COLO668 (cell line): ENCODE measurements around the gene RPL22.
A peak's percentile ranks its signal among the peaks of the same experiment; 100 is the strongest.

Experiments used
- DNase-seq: peaks from one replicate; lab custom pipeline; 2025; ENCODE audit not compliant: unreplicated experiment; lab: John Stamatoyannopoulos, UW

Gene RPL22

DNA sequence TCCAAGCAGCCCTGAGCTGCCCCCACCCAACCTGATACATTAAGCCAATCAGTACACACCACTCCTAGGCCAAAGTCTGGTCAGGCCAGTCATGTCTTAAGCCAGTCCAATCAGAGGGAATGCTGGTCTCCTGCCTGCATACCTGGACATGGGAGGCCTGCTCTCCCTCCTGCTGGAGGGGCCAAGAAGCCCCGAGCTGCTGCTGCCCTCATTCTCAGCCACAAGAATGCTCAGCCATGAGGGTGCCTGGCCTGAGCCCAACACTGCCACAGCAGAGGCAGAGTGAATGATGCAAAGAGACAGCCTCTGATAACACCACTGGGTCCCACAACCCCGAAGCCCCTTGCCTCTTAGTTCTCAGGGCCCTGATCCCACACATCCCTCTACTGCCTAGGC, 42.3 kb downstream of the RPL22 start:
- DNase-seq: no peak

DNA sequence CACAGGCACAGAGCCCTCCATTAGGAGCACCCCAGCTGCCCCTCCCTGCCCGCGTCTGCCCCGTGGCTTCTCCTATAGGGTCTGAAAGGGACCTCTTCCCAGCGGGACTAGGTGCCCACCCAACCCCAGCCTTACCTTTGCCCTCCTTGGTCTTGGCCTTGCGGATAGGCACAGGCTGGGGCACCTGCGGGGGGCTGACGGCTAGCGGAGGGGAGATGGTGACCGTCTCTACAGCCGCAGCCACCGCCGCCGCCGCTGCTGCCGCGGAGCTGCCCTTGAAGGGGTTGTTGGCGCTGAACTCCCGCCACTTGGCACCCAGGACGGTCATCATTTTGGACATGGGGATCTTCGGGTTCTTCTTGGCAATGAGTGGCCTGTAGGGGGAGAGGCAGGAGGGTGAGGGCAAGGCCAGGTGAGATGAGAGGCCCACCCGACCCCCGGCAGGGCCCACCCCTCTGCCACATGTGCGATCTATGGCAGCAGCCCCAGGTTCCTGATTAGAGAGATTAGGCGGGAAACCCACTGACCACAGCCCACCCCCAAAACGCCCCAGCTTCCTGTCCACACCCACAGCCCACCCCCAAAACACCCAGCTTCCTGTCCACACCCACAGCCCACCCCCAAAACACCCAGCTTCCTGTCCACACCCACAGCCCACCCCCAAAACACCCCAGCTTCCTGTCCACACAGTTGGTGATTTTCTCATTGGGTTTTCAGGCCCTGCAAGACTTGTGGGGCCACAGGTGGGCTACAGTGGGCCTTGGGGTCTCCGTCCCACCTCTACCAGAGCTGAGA, 44.7 kb downstream of the RPL22 start:
- no peak for DNase-seq

DNA sequence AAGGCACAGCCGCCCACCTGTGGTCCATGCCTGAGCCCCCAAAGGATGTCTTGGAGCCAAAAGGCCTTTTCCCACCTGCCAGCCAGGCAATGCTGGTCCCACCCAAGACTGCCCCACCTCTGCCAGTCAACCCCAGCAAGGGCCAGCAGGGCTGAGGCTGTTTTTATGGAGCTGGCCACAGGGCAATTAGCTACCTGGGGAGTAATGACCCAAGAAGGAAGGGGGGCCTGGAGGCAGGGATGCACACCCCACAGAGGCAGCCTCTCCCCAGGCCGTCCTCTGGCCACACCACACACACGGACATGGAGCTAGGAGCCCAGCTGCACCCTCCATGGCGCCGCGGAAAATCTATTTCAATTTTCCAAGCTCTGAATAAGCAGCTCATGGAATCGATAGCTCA, 46.5 kb downstream of the RPL22 start:
- no peak for DNase-seq

DNA sequence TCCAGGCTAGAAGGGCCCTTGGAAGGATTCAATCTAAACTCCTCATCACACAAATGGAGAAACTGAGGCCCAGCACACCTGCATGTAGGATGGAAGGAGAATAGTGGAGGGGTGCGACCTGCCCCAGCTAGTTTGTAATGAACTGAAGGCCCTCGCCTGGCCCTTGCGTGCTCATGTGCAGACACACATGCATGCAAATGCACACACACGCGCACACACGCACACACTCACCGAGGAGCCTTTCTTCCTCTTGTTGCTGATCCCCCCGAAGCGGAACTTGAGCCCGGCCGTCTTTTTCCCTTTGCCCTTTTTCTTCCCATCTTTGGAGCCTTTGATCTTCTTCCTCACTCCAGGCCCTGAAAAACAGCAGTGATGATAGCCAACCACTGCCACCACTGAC, 47.2 kb downstream of the RPL22 start:
- no peak for DNase-seq

DNA sequence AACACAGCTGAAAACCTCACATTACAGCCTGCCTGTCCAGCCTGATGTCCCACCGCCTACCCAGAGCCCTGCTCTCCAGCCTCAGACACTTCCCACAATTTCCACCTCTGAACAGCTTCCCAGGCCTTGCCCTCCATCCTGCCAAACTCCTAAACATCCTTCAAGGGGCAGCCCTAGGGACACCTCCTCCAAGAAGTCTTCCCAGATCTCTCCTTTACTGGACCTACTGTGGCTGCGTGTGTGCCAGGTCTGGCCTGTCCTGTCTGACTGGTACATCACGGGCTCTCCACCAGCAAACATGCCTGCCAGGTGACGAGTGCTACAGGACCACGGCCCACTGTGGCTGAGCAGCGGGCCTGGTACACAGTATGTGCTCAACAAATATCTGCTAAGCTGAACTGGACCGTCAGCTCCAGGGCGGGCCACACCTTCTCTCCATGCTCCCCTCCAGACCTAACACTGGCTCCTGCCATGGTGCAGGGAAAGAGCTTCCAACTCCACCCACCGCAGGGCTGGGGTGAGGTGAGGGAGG, 48.0 kb downstream of the RPL22 start:
- no peak for DNase-seq

DNA sequence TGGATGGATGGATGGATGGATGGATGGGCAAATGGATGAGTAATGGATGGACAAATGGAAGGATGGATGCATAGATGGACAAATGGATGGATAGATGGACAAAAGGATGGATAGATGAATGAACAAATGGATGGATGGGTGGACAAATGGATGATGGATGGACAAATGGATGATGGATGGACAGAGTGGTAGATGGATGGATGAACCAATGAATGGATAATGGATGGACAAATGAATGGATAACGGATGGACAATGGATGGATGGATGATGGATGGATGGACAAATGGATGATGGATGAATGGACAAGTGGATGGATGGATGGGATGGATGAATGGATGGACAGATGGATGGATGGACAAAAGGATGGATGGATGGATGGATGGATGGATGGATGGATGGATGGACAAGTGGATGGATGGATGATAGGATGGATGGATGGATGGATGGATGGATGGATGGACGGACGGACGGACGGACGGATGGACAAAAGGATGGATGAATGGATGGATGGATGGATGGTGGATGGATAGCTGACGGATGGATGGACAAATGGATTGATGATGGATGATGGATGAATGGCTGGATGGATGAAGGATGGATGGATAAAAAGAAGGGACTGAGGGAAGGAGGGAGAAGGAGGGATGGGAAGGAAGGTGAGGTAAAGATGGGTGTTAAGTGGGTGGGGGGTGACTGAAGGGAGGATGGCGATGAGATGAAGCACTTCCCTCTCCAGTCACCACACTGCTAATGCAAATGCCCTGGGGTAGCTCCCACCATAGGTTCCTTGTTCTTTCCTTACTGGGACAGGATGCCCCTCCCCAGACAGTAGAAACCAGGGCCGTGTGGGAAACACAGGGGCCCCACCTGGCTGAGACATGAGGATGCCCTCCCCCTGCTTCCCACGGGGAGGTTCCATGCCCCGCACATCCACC, 49.1 kb downstream of the RPL22 start:
- no peak for DNase-seq

DNA sequence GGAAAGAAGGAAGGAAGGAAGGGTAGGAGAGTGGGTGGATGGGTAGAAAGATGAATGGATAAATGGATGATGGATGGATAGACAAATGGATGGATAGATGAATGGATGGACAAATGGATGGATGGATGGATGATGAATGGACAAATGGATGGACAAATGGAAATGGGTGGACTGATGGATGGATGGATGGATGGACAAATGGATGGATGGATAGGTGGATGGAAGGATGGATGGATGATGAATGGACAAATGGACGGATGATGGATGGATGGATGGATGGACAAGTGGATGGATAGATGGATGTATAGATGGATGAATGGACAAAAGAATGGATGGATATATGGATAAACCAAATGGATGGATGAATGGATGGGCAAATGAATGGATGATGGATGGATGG, 49.8 kb downstream of the RPL22 start:
- no peak for DNase-seq

DNA sequence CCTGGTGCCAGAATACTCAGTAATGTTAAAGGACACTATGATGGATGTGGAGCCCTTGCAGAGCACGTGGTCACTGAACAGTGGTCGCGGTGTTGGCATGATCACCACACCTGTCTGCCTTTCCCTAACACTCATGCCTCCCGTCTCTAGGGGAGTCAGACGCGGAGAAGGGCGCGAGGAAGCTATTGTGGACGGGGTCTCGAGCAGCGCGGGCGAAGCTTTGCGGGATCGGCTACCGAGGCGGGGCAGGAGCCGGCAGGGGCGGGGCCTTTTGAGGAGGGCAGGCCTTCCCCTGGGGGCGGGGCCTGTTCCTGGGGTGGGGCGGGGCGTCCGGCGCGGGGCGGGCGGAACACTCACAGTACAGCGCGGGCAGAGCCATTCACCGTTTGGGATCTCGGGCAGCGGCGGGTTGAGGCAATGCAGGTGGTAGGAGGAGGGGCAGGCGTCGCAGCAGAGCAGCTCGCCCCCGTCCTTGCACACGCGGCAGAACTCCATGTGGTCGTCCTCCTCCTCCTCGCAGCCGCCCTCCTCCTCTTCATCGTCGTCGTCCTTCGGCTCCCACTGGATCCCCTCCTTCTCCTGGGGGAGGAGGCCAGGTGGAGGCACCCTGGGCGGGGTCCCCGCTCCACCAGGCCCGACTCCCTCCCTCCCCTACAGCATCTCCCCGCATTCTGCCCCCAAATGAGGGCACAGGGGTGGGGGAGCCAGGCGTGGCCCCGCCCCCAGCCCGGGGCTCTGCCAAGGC, 50.7 kb downstream of the RPL22 start:
- no peak for DNase-seq

DNA sequence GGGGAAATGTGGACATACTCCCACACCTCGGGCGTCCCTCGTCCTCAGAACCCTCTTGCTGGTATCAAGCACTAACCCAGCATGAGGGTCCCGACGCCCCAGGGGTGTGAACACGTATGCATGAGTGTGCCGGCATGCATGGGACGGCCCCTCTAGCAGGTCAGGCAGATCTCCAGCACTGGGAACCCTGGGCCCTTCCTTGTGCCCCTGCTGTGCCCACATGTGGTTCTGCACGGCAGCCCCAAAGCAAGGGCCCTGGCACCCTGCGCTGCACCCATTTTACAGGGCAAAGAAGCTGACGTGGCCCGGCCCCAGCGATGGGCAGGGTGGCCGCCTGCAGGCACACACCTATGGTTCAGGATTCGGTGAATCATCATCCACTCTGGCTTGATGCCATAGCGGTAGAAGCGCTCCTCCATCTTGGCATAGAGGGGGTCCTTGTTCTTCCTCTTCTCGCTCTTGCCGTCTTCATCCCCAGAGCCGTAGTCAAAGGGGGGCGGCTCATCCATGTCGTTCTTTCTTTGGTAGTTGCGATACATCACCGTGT, 53.5 kb downstream of the RPL22 start:
- DNase-seq: no peak

DNA sequence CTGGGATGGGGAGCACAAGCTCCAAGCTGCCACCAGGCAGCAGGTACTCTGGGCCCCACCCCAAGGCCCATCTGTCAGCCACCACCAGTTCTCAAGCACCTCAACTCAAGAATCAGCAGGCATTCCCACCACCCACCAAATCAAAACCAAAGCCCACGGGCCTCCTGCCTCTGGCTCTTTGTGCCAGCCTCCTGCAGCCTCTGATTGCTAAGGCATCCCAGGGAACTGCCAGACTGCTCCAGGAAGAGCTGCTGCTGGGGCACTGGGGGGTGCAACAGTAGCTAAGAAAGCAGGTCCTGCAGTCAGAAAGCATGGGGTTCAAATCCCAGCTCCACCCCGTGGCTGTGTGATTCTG, 54.0 kb downstream of the RPL22 start:
- no peak for DNase-seq

DNA sequence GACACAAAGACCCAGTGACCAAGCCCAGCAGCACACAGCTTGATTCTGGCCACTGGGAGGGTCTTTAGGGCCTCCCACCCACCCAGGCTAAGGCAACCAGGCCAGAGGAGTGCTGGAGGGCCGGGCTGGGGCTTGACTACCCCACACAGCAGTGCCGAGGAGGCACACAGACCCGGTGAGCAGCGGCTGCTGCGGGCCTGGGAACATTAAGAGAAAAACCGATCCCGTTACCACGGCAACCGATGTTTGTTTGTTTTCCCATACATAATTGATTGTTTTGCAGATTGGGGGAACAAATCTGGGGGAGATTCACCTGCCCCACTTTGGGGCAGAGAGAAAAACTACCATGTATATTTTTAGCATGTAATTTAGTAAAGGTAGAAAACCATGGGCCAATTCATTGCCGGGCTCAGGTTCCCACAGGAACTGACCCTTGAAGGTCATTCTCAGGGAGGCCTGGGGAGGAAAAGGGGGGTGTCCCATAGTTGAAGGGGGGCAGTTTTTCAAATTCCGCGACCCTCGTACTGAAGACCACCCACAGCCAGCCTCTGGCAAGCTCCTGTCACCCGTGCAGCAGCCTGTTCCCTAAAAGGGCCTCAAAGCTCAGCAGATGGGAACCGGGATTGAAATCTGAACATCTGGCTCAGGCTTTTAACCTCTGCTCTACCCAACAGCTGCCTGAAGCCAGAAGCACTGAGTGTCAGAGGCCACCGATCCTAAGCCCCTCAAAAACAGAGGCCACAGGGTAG, 54.6 kb downstream of the RPL22 start:
- DNase-seq: no peak

DNA sequence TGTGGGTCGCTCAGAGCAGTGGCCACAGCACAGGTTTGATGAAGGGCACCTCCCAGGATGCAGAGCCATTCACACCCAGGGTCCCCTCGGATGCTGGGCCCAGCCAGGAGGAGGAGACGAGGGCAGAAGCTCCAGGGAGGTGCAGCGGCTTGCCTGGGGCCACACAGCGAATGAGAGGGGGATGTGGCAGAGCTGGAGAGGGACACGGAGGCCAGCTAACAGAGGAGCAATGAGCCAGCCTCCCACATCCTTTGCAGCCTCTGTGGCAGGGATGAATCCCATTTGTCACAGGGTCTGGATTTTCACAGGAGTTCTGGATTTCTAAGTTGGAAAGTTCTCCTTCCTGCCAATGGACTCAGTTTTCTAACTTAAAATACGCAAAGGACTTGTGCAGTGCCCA, 55.2 kb downstream of the RPL22 start:
- DNase-seq: no peak

DNA sequence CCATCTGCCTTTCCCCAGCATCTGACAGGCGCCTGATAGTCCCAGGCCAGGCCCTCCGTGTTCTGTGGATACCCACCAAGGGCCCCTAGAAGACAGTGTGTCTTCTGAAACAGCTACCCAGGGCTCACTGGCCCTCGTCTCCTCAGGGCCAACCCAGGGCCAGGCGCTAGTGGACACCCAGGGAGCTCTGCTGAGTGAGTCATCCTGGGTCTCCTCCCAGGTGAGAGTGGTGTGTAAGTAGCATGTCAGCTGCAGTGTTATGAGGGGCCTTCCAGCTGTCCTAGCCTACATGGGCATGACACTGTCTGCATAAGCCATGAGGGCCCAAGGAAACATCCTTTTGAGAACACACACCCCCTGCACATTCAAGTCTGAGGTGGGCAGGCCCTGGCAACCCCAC, 56.0 kb downstream of the RPL22 start:
- no peak for DNase-seq

DNA sequence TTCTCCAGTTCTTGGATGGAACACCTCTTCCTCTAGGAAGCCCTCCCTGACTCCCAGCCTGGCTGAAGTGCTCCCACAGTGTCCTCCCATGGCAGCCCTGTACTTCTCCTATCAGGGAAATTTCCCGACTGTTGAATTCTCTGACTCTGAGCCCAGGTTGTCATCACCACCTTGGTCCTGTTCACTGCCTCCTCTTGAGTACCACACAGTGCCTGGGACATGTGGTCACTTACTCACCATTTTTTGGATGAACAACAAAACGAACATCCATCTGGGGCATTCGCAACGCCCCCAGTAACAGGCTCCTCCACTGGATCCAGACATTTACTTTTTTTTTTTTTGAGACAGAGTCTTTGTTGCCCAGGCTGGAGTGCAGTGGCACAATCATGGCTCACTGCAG, 56.7 kb downstream of the RPL22 start:
- DNase-seq: no peak

DNA sequence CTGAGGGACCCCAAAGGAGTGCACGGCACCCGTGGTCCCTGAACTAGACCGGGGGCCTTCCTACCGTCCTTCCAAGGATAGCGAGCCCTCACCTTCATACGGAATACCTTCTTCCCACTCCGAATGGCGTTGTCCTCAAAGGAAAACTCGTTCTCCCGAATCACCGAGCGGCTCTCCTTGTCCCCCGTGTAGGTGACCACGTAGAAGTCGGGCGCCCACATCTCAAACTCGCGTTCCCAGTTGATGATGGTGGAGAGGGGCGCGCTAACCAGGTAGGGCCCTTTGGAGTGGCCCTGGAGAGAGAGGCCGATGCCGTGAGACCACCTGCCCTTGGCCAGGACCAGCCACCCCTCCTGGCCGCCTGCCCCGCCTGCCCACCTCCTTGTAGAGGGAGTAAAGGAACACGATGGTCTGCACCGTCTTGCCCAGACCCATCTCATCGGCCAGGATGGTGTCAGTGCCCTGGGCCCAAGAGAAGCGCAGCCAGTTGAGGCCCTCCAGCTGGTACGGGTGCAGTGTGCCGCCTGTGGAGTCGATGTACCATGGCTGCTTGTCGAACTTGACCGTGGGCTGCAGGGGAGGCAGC, 57.3 kb downstream of the RPL22 start:
- no peak for DNase-seq

DNA sequence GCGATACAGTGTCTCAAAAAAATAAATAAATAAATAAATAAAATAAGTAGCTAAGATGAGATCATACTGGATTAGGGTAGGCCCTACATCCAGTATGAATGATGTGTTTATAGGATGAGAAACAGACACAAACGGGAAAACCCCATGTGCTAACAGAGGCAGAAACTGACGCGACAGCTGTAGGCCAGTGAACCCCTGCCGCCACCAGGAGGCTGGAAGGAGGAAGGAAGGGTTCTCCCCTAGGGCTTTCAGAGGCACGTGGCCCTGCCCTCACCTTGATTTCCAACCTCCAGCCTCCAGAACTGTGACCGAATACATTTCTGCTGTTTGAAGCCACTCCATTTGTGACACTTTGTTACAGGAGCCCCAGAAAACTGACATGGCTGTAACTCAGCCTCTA, 57.8 kb downstream of the RPL22 start:
- DNase-seq: peak; percentile 55

DNA sequence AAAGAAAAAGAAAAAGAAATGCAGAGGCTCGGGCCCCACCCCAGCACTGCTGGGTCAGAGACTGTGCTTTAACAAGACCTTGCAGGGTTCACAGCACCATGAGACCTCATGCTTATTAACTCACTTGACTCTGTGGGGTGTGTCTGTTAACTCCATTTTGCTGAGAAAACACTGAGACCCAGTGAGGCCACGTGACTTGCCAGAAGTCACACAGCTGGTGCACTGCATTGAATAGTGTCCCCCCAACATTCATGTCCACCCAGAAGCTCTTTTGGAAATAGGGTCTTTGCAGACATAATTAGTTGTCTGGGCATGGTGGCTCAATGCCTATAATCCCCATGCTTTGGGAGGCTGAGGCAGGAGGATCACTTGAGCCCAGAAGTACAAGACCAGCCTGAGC, 59.0 kb downstream of the RPL22 start:
- DNase-seq: no peak

DNA sequence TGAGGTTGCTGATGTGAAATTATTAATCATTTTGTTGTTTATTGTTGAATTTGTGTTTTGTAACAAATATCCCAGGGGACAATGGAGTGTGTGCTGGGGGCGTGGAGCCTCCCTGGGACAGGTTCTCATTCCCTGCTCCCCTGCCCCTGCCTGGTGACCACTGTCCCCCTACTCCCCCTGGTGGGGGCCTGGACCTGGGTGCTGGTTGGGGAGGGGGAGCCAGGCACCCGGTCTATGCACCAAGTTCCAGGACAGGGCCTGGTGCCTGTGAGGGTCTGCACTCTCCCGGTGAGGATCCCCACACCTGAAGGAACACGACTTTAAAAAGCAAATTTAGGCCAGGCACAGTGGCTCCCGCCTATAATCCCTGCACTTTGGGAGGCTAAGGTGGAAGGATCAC, 61.6 kb downstream of the RPL22 start:
- no peak for DNase-seq

DNA sequence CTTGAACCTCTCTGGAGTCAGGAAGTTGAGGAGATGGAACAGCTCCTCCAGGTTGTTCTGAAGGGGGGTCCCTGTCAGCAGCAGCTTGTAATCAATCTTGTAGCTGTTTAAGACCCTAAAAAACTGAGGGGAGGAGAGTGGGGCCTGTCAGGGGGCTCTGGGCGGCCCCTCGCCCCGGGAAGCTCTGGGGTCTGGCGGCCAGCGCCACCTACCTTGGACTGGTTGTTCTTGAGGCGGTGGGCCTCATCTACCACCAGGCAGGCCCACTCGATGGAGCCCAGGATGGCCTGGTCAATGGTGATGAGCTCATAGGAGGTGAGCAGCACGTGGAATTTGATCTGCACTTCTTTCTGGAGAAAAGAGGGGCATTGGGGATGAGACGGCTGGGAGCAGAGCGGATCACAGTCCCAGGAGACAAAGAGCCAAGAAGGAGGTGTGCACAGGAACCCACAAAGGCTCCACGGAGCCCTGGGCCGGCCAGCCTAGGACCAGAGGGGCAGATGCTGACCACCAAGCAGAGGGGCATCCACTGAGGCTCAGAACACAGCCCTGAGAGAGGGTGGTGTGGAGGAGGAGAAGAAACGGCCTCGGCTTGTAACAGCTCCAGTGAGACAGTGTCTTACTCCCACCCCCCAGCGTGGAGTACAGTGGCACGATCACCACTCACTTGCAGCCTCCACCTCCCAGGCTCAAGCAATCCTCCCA, 62.7 kb downstream of the RPL22 start:
- no peak for DNase-seq
